OCI-M2 (cell line): Measurements from ENCODE around the gene PRKCA.
"Not testable (repeated sequence)": the region's sequence is repeated elsewhere in the genome, so short reads cannot be mapped to it uniquely, and the experiment has no call there.

Source experiments
- DNase-seq: peaks from one replicate; lab custom pipeline; 2025; ENCODE audit not compliant: unreplicated experiment; lab: John Stamatoyannopoulos, UW

PRKCA gene

GRCh38 chr17:66459811-66460270, 157.4 kb downstream of the PRKCA start:
- no peak for DNase-seq

- no peak for DNase-seq
Observed at GRCh38 chr17:66460558-66460957, 158.1 kb downstream of the PRKCA start.

GRCh38 chr17:66461343-66461995, 159.1 kb downstream of the PRKCA start:
- no peak for DNase-seq

- DNase-seq, result no peak
Observed at GRCh38 chr17:66462010-66462409, 159.6 kb downstream of the PRKCA start.

- no peak for DNase-seq
Observed at GRCh38 chr17:66464921-66465320, 162.5 kb downstream of the PRKCA start.

GRCh38 chr17:66465701-66466100, 163.3 kb downstream of the PRKCA start:
- no peak for DNase-seq

GRCh38 chr17:66466106-66466820, 163.8 kb downstream of the PRKCA start:
- DNase-seq, result no peak

- DNase-seq, result no peak
Observed at GRCh38 chr17:66466840-66467367, 164.5 kb downstream of the PRKCA start.

GRCh38 chr17:66467766-66468165, 165.4 kb downstream of the PRKCA start:
- DNase-seq, result no peak

GRCh38 chr17:66468241-66469087, 166.1 kb downstream of the PRKCA start:
- DNase-seq, result peak; percentile 33

GRCh38 chr17:66469088-66469442, 166.7 kb downstream of the PRKCA start:
- DNase-seq, result no peak

GRCh38 chr17:66469461-66469860, 167.0 kb downstream of the PRKCA start:
- no peak for DNase-seq

GRCh38 chr17:66469890-66470289, 167.5 kb downstream of the PRKCA start:
- DNase-seq, result no peak

GRCh38 chr17:66472123-66472522, 169.7 kb downstream of the PRKCA start:
- no peak for DNase-seq

- no peak for DNase-seq
Observed at GRCh38 chr17:66474258-66474657, 171.8 kb downstream of the PRKCA start.

GRCh38 chr17:66474806-66475497, 172.5 kb downstream of the PRKCA start:
- no peak for DNase-seq

GRCh38 chr17:66476014-66476413, 173.6 kb downstream of the PRKCA start:
- no peak for DNase-seq

- no peak for DNase-seq
Observed at GRCh38 chr17:66477615-66478283, 175.3 kb downstream of the PRKCA start.

GRCh38 chr17:66479230-66479889, 176.9 kb downstream of the PRKCA start:
- DNase-seq, result not testable (repeated sequence)

- no peak for DNase-seq
Observed at GRCh38 chr17:66480243-66480642, 177.8 kb downstream of the PRKCA start.
